HG03139 (cell line): ENCODE results near the gene P2RY2.

ENCODE experiments used
- ATAC-seq: cut with Tn5 transposase; IDR thresholded peaks from one replicate; pipeline ENCODE4 v1.9.1; 2021; ENCODE audit not compliant: unreplicated experiment

Gene P2RY2

GRCh38 chr11:73240190-73240781, 22.2 kb downstream of the P2RY2 start:
- ATAC-seq = no peak

- ATAC-seq = no peak
These were observed 23.2 kb downstream of the P2RY2 start for GRCh38 chr11:73241300-73241699.

GRCh38 chr11:73242251-73243092, 24.4 kb downstream of the P2RY2 start:
- no peak for ATAC-seq

GRCh38 chr11:73243093-73243485, 25.0 kb downstream of the P2RY2 start:
- no peak for ATAC-seq

GRCh38 chr11:73244589-73245240, 26.6 kb downstream of the P2RY2 start:
- ATAC-seq = no peak

- no peak for ATAC-seq
These were observed 27.4 kb downstream of the P2RY2 start for GRCh38 chr11:73245461-73245860.

GRCh38 chr11:73246303-73246702, 28.2 kb downstream of the P2RY2 start:
- ATAC-seq = no peak

GRCh38 chr11:73248526-73249185, 30.6 kb downstream of the P2RY2 start:
- no peak for ATAC-seq

- ATAC-seq = no peak
These were observed 31.2 kb downstream of the P2RY2 start for GRCh38 chr11:73249304-73249703.

- ATAC-seq = no peak
These were observed 32.0 kb downstream of the P2RY2 start for GRCh38 chr11:73249853-73250783.

GRCh38 chr11:73252577-73253191, 34.6 kb downstream of the P2RY2 start:
- no peak for ATAC-seq

- ATAC-seq = no peak
These were observed 39.4 kb downstream of the P2RY2 start for GRCh38 chr11:73257342-73258103.

- no peak for ATAC-seq
These were observed 40.3 kb downstream of the P2RY2 start for GRCh38 chr11:73258104-73259035.

GRCh38 chr11:73259406-73260126, 41.5 kb downstream of the P2RY2 start:
- ATAC-seq = no peak

- ATAC-seq = no peak
These were observed 42.0 kb downstream of the P2RY2 start for GRCh38 chr11:73260127-73260457.

- ATAC-seq = no peak
These were observed 44.9 kb downstream of the P2RY2 start for GRCh38 chr11:73262851-73263495.

- no peak for ATAC-seq
These were observed 45.6 kb downstream of the P2RY2 start for GRCh38 chr11:73263640-73264039.
